NCI-H2227 treated with DMSO at 0.1 percent for 48 hours (cell line): ENCODE measurements around the gene CTTNBP2.

Source experiments
- DNase-seq: peaks from one replicate; lab custom pipeline; 2025; lab: John Stamatoyannopoulos, UW

CTTNBP2 gene

DNA sequence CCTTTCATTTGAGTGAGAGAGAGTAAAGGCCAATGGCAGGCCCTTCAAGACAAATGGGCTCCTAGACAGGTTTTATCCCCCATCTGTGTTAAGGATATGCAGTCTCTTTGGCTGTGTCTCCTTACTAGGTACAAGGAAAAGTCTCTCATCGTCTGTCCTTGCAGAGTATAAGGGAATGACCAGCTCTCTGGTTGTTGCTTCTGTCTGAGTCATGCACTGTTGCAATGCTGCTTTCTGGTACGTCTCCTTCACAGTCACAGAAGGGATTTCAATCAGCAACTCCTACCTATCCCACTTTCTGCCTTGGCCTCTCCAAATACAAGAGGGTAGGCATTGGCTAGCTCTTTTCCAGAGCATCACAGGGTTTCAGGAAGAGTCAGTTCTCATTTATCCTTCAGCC is 48.1 kb downstream of the CTTNBP2 start:
- no peak for DNase-seq

DNA sequence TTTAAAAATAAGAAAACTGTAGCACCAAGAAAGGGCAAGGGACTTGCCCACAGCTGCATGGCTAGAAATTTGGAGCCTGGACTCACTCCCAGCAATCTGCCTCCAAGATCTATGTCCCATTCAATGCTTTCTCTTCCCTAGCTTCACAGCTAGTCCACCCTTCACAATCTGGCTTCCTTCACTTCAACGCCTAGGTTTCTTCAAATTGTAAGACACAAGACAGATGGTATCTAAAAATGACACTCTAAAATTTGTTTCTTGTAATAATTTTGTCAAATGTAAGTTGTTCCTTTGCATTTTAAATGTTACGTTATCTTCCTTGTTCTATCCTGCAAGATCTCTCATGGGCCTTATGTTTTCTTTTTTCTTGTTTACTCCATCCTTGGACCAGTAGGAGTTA is 48.6 kb downstream of the CTTNBP2 start:
- no peak for DNase-seq

DNA sequence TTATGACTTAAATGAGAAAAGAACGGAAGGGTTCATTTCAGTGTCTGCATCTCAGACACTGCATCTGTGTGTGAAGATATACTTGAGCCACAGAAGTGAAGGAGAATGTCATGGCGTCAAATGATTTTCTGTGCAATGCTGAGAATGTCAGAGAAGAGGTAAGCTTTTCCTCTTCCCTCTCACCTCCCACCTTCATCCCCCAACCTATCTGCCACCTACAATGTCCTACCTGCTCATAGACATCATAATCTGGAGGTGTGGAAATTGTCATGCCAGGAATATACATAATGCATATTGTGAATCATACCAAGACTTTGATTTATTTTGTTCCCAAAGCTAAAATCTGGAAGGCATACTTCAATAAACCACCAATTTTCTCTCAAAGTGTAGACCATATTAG is 53.7 kb downstream of the CTTNBP2 start:
- DNase-seq = no peak

DNA sequence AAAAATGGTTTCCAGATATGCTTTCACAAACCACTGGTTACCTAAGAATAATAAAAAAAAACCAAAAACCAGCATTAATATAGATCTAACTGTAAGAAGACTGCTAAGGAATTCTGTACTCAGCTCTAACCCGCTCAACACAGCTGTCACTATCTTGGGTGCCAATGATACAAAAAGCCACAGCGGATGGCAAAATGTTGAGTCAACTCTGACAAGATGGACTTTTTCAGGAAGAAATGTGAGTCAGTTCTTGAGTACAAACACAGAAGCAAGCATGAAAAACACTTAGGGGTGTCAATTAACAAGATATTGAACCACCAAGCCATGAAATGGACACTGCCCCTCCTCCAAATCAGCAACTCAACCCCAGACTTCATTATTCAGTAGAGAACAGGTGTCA is 55.0 kb downstream of the CTTNBP2 start:
- DNase-seq = no peak

DNA sequence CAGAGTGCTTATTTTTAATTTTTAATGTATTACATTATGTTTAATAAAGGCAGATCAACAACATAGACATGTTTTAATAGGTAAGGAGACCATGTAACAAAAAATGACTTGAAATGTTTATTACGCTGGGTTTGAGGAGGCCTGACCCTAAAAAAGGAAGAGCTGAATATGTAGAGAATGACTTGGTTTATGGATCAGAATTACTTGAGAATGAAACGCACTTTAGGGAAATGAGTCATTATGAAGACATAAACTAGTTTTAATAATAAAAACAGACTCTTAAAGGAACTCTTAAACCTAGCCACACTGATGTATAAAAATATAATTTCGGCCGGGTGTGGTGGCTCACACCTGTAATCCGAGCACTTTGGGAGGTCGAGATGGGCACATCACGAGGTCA is 56.5 kb downstream of the CTTNBP2 start:
- no peak for DNase-seq

DNA sequence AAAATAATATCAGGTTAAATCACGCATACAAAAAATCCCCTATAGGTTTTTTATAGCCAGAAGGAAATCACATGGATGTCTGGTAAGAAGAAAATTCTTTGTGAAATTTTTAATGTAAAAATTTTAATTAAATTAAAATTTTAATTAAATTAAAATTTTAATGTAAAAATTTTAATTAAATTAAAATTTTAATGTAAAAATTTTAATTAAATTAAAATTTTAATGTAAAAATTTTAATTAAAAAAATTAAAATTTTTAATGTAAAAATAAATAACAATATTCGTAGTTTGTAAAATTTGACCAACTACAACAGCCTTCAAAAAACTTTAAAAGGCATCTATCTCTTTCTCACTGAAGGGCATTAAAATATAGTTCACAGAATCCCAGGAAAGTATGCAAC is 61.5 kb downstream of the CTTNBP2 start:
- no peak for DNase-seq

DNA sequence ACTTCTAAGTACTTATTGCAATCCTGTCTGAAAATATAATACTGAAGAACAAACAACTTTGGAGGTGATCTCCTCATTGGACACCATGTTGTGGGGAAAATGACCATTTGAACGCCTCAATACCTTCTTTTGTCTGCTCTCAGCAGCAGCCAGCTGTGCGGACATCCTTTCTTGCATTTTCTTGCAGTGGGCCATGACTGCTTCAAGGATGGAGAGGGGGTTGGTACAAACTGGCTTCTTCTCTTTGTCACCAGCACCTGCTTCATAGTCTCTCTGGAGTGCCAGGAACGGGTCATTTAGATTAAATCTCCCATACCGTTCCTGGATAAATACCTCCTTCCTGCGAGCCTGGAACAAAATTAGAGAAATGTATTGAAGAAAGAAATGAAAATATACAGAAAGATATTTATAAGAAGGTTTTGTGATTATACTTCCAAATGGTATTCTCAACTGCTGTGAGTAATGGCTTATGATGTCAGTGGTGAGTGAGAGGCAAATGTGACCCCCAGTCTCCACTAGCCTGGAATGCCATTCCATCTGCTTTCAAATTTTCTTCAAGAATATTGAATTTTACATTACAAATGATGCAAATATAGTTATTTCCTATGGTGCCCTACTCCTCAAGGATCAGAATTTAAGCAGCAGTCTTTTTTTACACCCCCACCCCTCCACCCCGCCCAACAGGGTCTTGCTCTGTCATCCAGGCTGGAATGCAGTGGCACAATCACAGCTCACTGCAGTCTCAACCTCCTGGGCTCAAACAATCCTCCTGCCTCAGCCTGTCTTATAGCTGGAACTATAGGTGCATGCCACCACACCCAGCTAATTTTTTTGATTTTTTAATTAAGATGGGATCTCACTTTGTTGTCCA is 62.4 kb downstream of the CTTNBP2 start:
- DNase-seq = no peak

DNA sequence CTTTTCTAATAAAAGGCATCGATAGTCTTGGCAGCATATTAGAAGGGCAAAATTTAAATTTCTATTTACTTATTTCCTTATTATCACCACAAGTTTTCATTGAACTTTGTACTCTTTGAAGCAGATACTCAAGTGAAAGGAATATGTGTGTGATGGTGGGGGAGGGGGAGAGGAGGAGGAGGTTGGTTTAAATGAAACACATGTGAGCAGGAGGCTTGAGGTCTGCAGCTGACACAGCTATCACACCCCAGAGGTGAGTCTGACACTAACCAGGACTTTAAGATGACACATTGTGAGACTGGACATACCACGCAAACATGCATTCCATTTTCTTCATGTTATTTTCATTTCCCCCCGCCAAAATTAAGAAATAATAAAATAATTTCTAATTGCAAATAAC is 63.3 kb downstream of the CTTNBP2 start:
- DNase-seq = no peak

DNA sequence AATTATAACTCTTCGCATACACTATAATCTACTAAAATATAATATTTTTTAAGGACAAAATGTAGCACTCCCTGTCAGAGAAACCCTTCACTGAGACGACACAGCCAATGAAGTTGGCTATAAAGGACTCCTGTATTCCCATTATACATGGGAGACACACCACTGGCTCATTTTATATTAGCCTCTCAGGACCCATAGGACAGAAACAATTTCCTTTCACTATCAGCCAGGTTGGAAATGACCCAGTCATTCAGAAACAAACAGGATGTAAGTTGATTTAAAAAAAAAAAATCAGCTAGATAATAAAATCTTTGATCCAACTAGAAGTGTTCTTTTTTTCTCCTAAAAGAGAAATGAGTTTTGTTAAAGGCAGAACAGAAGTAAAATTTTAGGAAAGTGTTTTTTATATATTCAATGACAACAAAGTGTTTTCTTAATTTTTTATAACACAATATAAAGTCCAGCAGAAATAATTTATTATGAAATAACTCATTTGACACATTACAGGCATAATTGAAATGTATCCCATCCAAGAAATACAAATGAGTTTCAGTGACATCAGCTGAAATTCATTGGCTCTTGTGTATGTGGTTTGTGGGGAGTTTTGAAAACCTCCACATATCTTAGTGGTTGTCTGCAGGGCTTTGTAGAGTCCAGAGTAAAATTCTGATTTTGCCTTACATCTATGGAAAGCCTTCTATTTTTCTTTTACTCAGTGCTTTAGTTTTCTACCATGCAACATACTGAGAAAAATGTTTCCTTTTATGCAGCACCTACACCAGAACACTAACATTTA is 64.1 kb downstream of the CTTNBP2 start:
- no peak for DNase-seq

DNA sequence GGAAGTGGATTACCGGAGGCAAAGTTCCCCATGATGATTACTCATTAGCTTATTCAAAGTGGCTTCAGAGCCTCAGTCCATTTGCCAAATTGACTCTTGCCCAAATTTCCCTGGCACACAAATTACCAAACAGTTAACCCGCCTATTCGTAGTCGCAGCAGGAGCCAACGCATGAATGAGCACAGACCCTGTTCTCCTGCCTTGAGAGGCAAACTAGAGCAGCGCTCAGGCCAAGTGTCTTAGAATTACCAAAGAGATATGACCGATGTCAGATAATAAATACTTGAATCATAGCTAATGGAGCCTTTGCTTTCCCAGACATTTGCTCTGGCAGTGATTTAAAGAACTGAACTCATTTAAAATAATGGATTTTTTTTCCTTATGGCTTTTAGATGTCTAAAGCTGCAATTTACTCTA is 64.9 kb downstream of the CTTNBP2 start:
- peak; percentile 95 for DNase-seq

DNA sequence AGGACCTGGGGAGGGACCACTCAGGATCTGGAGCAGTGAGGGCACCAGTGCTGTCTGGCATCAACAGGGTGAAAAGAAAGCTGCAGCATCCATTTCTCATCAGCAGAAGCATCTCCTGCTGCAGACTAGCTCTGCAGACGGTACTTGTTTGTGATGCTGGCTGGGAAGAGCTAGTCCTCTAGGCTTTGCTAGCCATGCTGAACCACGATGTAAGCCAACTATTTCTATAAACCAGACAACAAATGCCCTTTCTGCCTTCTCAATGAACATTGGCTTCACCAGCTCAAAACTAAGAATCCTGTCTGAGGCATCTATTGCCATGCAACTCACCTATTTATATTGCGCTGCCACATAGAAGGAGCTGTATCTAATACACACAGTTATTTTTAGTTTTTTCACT is 65.6 kb downstream of the CTTNBP2 start:
- DNase-seq = peak; percentile 8

DNA sequence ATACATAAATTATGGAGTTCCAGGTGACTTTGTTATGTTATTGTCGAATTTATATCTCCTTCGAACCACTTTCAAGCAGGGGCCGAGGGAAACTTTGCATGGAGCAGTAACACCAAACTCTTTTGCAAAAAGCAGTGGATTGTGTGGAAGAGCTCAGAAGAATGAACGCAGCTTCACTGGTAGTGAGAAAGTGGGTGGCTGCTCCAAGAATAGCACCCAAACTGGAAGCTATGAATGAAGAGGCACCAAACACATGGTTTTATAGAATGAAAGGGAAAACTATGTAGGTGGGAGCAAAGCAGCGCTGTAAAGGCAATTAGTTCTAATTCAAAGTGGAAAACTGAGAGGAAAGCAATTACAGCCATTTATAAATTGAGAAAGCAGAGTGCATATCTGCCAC is 67.2 kb downstream of the CTTNBP2 start:
- DNase-seq = no peak

DNA sequence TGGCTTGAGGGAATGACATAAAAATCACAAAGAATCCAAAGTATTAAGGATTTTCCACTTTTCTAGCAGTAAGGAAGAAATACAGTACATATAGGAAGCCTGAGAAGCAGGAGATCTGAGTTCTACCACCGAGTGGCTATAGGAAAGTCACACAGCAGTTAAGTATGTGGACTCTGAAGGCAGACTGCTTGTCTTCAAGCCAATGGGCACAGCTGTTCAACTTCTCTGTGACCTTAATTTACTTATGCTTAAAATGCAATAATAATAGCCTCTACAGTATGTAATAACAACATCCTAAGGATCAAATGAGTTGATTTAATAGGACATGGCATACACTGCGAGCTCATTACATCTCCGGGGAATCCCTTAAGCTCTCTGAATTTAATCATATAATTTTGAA is 68.0 kb downstream of the CTTNBP2 start:
- no peak for DNase-seq

DNA sequence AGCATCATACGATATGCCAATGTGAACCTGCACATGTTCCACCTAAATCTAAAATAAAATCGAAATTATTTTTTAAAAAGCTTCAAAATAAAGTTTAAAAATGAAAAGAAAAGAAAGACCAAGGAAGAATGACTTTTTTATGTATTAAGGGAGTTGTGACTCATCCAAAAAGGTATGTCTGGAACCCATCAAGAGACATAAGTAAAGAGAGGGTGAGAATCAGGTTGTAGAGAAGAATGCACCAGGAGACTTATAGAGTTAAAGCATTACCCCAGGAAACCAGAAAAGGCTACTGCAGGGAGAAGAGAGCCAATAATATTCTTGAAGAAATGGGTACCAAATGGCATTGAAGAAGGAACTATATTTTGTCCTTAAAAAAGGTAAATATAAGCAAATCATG is 69.8 kb downstream of the CTTNBP2 start:
- no peak for DNase-seq

DNA sequence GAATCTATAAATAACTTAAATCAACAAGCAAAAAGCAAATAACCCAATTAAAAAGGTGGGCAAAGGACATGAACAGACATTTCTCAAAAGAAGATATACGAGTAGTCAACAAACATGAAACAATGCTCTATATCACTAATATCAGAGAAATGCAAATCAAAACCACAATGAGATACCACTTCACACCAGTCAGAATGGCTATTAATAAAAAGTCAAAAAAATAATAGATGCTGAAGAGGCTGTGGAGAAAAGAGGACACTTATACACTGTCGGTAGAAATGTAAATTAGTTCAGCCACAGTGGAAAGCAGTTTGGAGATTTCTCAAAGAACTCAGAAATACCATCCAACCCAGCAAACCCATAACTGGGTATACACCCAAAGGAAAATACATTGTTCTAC is 70.6 kb downstream of the CTTNBP2 start:
- no peak for DNase-seq

DNA sequence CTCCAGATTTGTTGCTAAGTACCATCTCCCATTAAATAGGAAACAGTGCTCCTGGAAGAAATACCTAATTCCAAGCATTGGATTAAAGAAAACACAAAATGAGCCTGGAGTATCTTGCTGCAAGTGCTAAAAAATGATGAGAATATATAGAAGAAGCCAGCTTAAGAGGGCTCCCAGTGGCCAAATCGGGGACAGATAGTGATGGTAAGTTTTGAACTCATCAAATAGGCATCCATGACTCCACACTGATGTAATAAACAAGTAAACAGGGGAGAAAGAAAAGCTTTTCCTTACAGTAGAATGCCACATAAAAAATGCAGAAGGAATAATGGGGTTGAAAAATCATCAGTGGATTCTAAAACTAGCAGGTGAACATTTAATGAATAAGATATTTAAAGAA is 72.4 kb downstream of the CTTNBP2 start:
- DNase-seq = no peak

DNA sequence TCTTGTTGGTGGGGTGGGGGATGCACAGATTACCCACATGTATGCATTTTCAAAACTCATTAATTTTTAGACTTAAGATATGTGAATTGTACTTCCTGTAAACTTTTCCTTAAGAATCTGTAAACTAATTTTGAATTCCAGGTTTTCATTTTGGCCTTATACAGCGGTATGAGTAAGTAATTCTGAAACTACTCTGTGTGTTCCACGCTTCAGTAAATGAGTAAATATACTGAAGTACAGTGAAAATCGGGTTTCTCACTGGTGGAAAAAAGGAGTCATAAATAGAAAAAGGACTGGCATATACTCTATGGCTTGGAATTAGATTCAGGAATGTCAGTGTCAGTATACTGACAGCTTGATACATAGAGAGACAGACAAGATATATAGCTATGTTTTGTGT is 72.8 kb downstream of the CTTNBP2 start:
- no peak for DNase-seq

DNA sequence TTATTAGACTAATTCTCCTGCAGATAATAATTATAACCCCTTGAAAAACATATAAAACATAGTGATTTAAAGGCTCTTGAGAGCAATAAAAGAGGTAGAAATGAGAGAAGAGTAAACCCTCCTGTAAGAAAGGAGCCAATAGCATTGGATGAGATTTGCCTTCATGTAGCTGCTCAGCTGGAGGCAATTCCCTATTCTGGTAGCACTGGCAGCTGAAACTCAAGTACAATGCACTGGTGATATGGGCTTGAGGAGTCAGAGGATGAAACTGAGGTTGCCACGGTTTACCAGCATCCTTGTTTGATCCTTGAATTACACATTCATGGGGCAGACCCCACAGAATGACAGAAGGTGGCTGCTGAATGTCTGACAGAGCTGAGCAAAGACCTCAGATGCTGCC is 76.4 kb downstream of the CTTNBP2 start:
- no peak for DNase-seq

DNA sequence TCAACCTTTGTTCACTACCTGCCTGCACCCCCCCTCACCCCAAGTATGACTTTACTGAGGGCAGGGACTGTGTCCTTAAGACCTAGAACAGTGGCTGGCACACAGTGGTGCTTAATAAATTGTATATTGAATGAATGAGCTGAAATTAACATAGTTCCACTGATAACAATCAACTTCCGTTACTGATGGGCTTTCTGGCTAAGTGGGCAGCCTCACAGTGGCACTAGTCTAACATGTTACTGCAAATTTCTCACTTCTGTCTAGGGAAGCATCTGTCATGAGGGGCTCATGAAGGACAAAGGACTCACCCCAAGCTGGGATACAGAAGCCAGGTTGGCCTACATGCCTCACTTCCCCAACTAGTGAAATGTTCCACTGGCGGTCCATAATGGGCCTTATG is 79.3 kb downstream of the CTTNBP2 start:
- DNase-seq = no peak

DNA sequence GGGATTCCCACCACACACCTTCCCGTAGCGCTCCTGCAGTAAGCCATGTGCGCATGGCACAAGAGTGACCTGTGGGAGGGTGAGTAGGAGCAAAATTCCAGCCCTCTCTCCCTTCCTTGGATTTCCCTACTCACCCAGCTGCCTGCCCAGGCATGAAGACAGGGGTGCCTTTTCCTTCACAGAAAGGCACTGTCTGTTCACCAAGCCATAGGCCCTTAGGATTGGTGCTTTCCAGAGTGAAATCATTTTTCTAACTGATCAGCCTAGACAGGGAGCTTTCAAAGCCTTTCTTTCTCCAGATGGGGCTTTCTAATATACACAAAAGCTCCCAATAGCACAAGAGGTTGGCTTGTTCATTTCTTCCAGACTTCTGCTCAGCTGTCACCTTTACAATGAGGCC is 79.7 kb downstream of the CTTNBP2 start:
- no peak for DNase-seq

DNA sequence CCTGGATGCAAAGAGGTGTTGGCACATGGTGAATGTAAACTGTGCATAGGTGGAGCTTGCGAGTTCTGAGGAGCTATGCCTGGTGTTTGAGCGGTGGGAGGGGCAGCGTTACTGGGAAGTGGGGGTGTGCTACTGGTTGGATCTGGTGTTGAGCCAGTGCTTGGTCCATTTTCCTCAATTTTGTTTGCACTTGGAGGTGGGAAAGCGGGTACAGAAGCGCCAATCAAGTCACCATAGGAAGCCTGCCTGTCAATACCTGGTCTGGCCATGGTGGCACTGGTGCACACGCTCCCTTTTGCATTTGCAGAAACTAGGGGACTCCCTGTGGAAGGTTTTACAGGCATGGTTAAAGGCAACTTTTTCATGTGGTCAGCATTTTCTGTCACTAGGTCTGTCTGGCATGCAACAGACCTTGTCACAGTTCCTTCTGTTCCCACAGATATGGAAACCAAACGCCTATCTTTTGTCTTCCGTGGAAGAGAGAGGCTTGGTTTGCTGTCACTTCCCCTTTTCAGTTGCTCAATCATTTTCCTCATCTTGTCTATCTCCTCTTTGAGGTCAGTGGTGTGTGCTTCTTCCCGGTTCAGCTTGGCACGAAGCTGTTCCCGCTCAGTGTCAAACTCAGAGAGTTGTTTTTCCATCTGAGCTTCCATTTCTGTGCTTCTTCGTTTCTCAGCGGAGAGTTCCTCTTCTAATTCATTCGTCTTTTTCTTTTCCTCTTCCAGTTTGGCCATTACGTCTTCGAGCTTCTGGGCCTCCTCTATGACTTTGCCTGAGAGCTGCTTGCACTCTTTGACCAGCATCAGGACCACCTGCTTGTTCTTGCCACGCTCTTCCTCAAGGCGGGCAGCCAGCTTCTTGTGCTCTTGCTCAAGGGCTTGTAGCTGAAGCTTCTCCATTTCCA is 81.1 kb downstream of the CTTNBP2 start:
- no peak for DNase-seq

DNA sequence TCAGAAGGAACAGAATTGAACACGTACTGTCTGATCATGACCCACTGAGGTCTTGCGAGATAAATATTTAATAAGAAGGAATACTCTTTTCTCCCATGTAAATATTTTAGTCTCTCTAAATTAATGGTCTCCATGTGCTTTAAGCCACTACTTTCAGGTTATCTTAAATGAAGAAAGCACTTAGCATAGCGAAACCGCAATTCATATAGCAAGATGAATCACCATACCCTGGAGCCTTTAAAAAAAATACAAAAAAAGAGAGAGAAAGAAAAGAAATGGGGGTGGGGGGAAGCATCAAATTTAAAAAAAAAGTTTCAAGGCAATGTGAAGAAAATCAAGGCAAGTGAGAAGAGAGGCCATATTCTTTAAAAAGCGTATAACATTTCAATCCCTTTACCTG is 82.5 kb downstream of the CTTNBP2 start:
- DNase-seq = no peak
